ENCODE data around the gene SLC26A11.

Gene SLC26A11

DNA sequence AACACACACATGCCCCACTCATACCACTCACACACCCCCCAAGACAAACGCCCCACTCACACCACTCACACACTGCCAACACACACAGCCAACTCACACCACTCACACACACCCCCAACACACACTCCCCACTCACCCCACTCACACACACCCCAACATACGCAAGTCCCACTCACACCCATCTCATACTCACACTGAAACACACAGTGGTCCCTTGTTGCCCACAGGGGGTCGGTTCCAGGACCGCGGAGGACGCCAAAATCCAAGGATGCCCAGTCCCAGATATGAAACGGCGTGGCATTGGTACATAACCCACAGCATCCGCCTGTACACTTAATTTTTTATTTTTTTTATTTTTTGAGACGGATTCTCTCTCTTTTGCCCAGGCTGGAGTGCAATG, 61.3 kb downstream of the SLC26A11 start:
- H3F3A ChIP-seq (ENCODE audit: control insufficient read depth, insufficient read depth): no peaks in the 10 kb centered on the region
- no peaks in the 10 kb centered on the region for H3K9me2 ChIP-seq (replicated peaks; ENCODE audit: control insufficient read depth, low read length)
- no peak overlapping the region for H3K4me3 ChIP-seq (ENCODE audit: low read length)
- H3K4me1 ChIP-seq (ENCODE audit: control insufficient read depth, low read length): no peaks in the 10 kb centered on the region
- no peaks in the 10 kb centered on the region for H3K79me2 ChIP-seq (ENCODE audit: control insufficient read depth, low read length)
- no peaks in the 10 kb centered on the region for H3K9me3 ChIP-seq (ENCODE audit: control insufficient read depth, insufficient read depth, low read length)
- H3K4me2 ChIP-seq (ENCODE audit: low read length): no peak overlapping the region
- H4K20me1 ChIP-seq (ENCODE audit: control insufficient read depth, insufficient read depth, low read depth, low read length): no peaks in the 10 kb centered on the region
- no peak overlapping the region for H3K27ac ChIP-seq (ENCODE audit: low read depth, low read length)
- H3K27me3 ChIP-seq (ENCODE audit: control insufficient read depth, low read length): no peaks in the 10 kb centered on the region
- TF ChIP-seq, protein P1, sequence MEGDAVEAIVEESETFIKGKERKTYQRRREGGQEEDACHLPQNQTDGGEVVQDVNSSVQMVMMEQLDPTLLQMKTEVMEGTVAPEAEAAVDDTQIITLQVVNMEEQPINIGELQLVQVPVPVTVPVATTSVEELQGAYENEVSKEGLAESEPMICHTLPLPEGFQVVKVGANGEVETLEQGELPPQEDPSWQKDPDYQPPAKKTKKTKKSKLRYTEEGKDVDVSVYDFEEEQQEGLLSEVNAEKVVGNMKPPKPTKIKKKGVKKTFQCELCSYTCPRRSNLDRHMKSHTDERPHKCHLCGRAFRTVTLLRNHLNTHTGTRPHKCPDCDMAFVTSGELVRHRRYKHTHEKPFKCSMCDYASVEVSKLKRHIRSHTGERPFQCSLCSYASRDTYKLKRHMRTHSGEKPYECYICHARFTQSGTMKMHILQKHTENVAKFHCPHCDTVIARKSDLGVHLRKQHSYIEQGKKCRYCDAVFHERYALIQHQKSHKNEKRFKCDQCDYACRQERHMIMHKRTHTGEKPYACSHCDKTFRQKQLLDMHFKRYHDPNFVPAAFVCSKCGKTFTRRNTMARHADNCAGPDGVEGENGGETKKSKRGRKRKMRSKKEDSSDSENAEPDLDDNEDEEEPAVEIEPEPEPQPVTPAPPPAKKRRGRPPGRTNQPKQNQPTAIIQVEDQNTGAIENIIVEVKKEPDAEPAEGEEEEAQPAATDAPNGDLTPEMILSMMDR (IDR thresholded peaks at IDR 0.05; ENCODE audit: low read depth, low read length, poor library complexity, severe bottlenecking): no peak
- TF ChIP-seq EZH2phosphoT487 (IDR thresholded peaks at IDR 0.05; ENCODE audit: borderline replicate concordance, low read length): no peak
- H3K36me3 ChIP-seq (ENCODE audit: control insufficient read depth, low read length): no peaks in the 10 kb centered on the region

DNA sequence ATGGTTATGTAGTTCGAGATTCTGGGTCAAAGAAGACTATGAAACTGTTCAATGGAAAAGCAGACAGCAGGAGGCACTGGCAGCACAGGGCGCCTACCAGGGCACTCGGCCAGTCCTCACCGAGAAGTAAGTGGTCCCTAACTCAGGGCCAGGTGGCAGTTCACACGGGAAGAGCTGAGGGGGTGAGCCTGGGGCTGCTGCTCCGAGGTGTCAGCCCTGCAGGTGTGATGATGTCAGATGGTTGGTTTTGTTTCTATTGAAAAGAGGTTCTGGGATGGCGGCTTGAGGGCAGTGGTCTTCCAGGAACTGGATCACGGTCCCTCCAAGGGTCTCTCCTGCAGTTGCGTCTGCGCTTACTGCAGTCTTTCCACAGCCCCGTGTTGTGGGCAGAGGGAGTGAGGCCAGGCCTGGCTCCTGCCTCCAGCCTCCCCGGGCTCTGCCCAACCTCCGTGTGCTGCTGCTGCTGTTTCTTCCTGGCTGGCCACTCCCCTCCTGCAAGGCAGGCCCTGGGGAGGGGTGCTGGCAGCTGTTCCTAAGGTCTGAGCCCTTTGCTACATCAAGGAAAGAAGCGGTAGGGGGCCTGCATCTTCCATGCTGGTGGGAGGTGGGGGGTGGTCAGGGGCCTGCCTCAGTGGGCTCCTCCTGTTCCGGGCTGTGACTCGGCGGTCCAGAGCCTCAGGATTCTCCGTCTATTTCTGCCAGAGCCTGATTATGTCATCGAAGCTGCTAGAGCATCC, 63.1 kb downstream of the SLC26A11 start:
- Histone ChIP-seq H3K27me3 (ENCODE audit: control insufficient read depth, low read length) (no peaks in the 10 kb centered on the region), H3K4me1 (ENCODE audit: control insufficient read depth, low read length) (no peaks in the 10 kb centered on the region), H3K9me3 (ENCODE audit: control insufficient read depth, insufficient read depth, low read length) (no peaks in the 10 kb centered on the region), H3K79me2 (ENCODE audit: control insufficient read depth, low read length) (no peaks in the 10 kb centered on the region), H3K4me2 (ENCODE audit: low read length) (no peak overlapping the region), H3F3A (ENCODE audit: control insufficient read depth, insufficient read depth) (no peaks in the 10 kb centered on the region), H3K36me3 (ENCODE audit: control insufficient read depth, low read length) (no peaks in the 10 kb centered on the region), H3K4me3 (ENCODE audit: low read length) (no peak overlapping the region), H4K20me1 (ENCODE audit: control insufficient read depth, insufficient read depth, low read depth, low read length) (no peaks in the 10 kb centered on the region), H3K9me2 (replicated peaks; ENCODE audit: control insufficient read depth, low read length) (no peaks in the 10 kb centered on the region), H3K27ac (ENCODE audit: low read depth, low read length) (no peak overlapping the region)
- TF ChIP-seq EZH2phosphoT487 (IDR thresholded peaks at IDR 0.05; ENCODE audit: borderline replicate concordance, low read length): no peak
- TF ChIP-seq, protein P1 (IDR thresholded peaks at IDR 0.05; ENCODE audit: low read depth, low read length, poor library complexity, severe bottlenecking): no peak

DNA sequence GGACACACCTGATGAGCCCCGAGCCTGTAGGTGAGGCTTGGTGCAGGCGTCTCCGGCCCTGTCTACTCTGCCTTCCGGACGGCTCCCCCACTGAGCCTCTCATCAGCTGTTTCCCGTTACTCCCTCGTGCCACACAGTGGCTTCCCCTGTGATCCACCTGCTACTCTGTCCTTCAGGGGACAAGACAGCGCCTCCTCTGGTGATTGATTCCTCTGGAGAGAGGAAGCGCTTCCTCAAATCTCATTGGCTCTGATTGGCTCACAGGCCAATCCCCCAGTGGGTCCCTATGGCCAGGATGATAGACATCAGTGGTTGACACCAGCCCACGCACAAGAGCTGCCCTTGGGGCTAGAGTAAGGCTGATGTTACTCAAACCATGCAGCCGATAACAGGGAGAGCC, 64.4 kb downstream of the SLC26A11 start:
- no peaks in the 10 kb centered on the region for H3K79me2 ChIP-seq (ENCODE audit: control insufficient read depth, low read length)
- no peak overlapping the region for H3K27ac ChIP-seq (ENCODE audit: low read depth, low read length)
- H3K4me3 ChIP-seq (ENCODE audit: low read length): no peak overlapping the region
- H3K4me1 ChIP-seq (ENCODE audit: control insufficient read depth, low read length): no peaks in the 10 kb centered on the region
- no peaks in the 10 kb centered on the region for H4K20me1 ChIP-seq (ENCODE audit: control insufficient read depth, insufficient read depth, low read depth, low read length)
- H3K9me3 ChIP-seq (ENCODE audit: control insufficient read depth, insufficient read depth, low read length): no peaks in the 10 kb centered on the region
- no peaks in the 10 kb centered on the region for H3K9me2 ChIP-seq (replicated peaks; ENCODE audit: control insufficient read depth, low read length)
- no peaks in the 10 kb centered on the region for H3F3A ChIP-seq (ENCODE audit: control insufficient read depth, insufficient read depth)
- H3K4me2 ChIP-seq (ENCODE audit: low read length): no peak overlapping the region
- no peak for TF ChIP-seq EZH2phosphoT487 (IDR thresholded peaks at IDR 0.05; ENCODE audit: borderline replicate concordance, low read length)
- TF ChIP-seq, protein P1 (IDR thresholded peaks at IDR 0.05; ENCODE audit: low read depth, low read length, poor library complexity, severe bottlenecking): no peak
- no peaks in the 10 kb centered on the region for H3K27me3 ChIP-seq (ENCODE audit: control insufficient read depth, low read length)
- no peaks in the 10 kb centered on the region for H3K36me3 ChIP-seq (ENCODE audit: control insufficient read depth, low read length)

All from DOHH2 (cell line).